ENCODE measurements around the gene COL5A3. TPM values are rescaled to one million over a fixed set of nuclear protein-coding genes. Genes with fewer than 3 reads are reported as not detected.

COL5A3 gene
- total and polyA plus RNA-seq, 2 of the 13 experiments (the other 11 are each of a cell fraction or from before 2014, with no cell fraction given): 0.02 TPM; not detected in 1

DNA sequence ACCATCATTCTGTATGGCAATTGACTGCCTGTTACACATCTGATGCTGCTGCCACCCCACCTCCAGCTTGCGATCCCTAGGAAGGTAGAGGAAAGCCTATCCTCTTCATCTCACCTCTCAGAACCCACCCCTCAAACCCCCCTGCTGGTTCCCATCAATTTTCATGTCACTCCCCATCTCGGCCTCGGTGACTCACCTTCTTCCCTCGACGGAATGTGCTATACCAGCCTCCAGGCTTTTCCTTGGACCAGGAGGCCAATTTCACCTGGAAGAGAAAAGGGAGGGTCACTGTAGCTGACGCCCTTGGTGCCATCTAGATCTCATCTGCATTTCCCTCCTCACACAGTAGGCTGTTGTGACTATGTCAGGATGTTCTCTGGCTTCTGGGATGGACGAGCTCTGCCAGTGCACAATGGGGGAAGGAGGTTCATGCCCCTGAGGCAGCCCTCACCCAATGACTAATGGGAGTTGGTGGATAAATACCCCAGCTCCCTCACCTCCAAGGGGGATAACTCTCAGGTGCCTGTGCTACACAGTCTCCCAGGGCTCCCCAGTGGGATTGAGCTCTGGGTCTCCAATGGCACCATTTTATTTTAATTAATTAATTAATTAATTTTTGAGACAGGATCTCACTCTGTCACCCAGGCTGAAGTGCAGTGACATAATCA, 47.5 kb downstream of the COL5A3 start:
- Histone ChIP-seq H3K36me3 (replicated peaks in 1 of 2; ENCODE audit: control insufficient read depth in 1 of 2, insufficient read depth in 2 of 2, low read length in 2 of 2) (no peaks in the 10 kb centered on the region), H3K27ac (ENCODE audit: extremely low read length, insufficient read depth, low read length) (no peak overlapping the region), H2AFZ (ENCODE audit: low read length) (no peak overlapping the region), H4K20me1 (ENCODE audit: insufficient read depth, low read length) (no peaks in the 10 kb centered on the region), H3K9ac (ENCODE audit: insufficient read depth, low read depth, low read length) (no peak overlapping the region), H3K27me3 (ENCODE audit: control insufficient read depth in 1 of 2, insufficient read depth in 2 of 2, low read length in 2 of 2) (peaks cover 2 to 17% of the 10 kb centered on the region in 2 experiments; a peak in 3 of 5 replicates), H3K79me2 (ENCODE audit: insufficient read depth, low read length) (no peaks in the 10 kb centered on the region), H3K4me1 (ENCODE audit: insufficient read depth, low read length) (no peaks in the 10 kb centered on the region), H3K9me3 (ENCODE audit: low read length) (no peaks in the 10 kb centered on the region), H3K4me3 (replicated peaks in 1 of 3; ENCODE audit: insufficient read depth in 1 of 3, low read depth in 2 of 3, low read length in 3 of 3) (no peak overlapping the region), H3K4me2 (ENCODE audit: low read depth, low read length) (no peak overlapping the region)
- in situ Hi-C loops (cut with HindIII; ENCODE audit: extremely low pct_ligation_motif_present, low pct_unique_long_range_greater_than_20kb) (no loop called here), intact Hi-C loops (cut with micrococcal nuclease; ENCODE audit: unreplicated experiment) (no loop called here)
- TF ChIP-seq ZNF264 (CRISPR knock-in tag; IDR thresholded peaks at IDR 0.05): no peak
- TF ChIP-seq, protein P1, sequence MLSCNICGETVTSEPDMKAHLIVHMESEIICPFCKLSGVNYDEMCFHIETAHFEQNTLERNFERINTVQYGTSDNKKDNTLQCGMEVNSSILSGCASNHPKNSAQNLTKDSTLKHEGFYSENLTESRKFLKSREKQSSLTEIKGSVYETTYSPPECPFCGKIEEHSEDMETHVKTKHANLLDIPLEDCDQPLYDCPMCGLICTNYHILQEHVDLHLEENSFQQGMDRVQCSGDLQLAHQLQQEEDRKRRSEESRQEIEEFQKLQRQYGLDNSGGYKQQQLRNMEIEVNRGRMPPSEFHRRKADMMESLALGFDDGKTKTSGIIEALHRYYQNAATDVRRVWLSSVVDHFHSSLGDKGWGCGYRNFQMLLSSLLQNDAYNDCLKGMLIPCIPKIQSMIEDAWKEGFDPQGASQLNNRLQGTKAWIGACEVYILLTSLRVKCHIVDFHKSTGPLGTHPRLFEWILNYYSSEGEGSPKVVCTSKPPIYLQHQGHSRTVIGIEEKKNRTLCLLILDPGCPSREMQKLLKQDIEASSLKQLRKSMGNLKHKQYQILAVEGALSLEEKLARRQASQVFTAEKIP (CRISPR knock-in tag; IDR thresholded peaks at IDR 0.05; ENCODE audit: borderline replicate concordance): no peak
- TF ChIP-seq HNRNPK (IDR thresholded peaks at IDR 0.05; ENCODE audit: low read depth, low read length, poor library complexity, severe bottlenecking): no peak
- no peak for TF ChIP-seq GPN1 (CRISPR knock-in tag; IDR thresholded peaks at IDR 0.05; ENCODE audit: borderline replicate concordance)
- no peak for TF ChIP-seq HMG20B (CRISPR knock-in tag; conservative IDR thresholded peaks at IDR 0.05)
- TF ChIP-seq ZKSCAN1 (IDR thresholded peaks at IDR 0.05; ENCODE audit: low read length): no peak
- no peak for TF ChIP-seq SRSF4 (IDR thresholded peaks at IDR 0.05; ENCODE audit: low read depth, low read length, poor library complexity, severe bottlenecking)
- no TSS peak for BruUV-seq (replicated peaks)
- ATAC-seq (no peak), FAIRE-seq (no peak), DNase-seq (ENCODE audit: low spot score) (no peak)
- 8% methylated on average over 7 of the region's 7 CpGs for WGBS (ENCODE audit: low lambda C conversion rate)
- CTCF ChIA-PET (ENCODE audit: low intra/inter-chr PET ratio, low total read pairs): no interaction called here
- POLR2A ChIA-PET: no interaction called here
